CD4-positive, alpha-beta T cell treated with Interleukin-2 at 100 ng/mL for 4 hours (primary cell): Measurements from ENCODE around the gene MANF.
"Not testable (repeated sequence)": the region's sequence is repeated elsewhere in the genome, so short reads cannot be mapped to it uniquely, and the experiment has no call there.

Experiments used
- DNase-seq: peaks from one replicate; pipeline ENCODE4 v3.0.0-alpha.2; 2020; ENCODE audit warnings: low spot score

The MANF gene

GRCh38 chr3:51384726-51385473 lies at the start of gene MANF:
MANF (plus strand) TSS chr3:51385291; CDS start chr3:51385343, 52 bp downstream.
- peak; percentile 98 for DNase-seq

DNA sequence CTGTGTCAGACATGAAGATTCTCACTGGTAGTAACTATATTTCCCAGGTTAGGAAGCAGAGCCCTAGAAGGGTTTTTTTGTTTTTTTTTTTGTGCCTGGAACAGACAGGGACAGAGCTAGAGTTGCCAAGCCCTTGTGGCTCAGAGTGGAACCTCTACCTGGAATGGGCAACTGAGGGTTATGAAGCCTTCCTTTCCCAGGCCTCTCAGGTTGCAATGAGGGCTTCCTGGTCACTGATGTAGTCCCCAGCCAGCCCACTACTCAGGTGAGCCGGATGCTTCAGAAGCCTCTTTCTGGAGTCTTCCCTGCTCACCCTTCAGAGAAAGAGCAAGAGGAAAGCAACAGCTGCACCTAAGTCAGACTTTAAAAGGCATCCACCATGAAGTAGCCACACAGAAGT lies 48.8 kb upstream of the MANF start:
- DNase-seq: no peak

DNA sequence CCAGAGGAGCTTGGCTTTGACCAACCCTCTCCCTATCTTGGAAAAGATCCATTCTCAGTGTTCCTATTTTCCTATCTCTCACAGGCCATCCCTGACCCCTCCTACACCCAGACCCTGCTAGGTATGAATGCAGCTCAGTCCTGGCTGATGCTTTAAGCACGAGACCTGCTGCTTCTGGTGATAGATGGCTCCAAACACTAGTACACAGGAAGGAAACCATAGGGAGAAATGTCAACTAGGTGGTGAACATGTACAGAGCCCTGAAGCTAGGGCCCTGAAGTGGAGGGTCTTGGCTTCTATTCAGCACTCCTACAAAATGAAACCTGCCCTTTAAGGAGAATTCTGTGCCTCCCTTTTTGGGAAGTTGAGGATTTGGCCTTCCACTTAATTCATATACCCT lies 47.4 kb upstream of the MANF start:
- no peak for DNase-seq

GRCh38 chr3:51338632-51339031 lies 46.5 kb upstream of the MANF start:
- DNase-seq: no peak

- DNase-seq: no peak
Observed at GRCh38 chr3:51340013-51340829, 44.9 kb upstream of the MANF start.

GRCh38 chr3:51340989-51341636 lies 44.0 kb upstream of the MANF start:
- no peak for DNase-seq

- no peak for DNase-seq
Observed at GRCh38 chr3:51343918-51344687, 41.0 kb upstream of the MANF start.

GRCh38 chr3:51350751-51351150 lies 34.3 kb upstream of the MANF start:
- DNase-seq: no peak

GRCh38 chr3:51353131-51353530 lies 32.0 kb upstream of the MANF start:
- DNase-seq: no peak

DNA sequence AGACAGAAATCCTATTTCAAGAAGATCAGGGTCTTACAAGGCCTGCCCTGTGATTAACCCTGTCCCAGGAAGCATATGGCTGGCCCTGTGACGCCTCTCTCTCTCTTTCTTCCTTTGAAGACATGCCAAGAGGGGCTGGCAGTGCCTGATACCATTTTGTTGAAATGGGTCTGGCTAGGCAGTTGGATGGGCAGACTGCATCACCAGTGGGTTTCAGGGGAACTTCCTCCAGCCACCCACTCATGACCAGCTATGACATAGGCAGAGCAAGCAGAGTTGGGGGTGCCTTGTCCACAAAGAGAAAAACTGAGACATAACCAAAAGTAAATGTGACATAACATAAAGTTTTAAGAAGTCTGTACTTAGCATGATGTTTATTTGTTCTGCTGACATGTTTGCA lies 31.4 kb upstream of the MANF start:
- DNase-seq: no peak

DNA sequence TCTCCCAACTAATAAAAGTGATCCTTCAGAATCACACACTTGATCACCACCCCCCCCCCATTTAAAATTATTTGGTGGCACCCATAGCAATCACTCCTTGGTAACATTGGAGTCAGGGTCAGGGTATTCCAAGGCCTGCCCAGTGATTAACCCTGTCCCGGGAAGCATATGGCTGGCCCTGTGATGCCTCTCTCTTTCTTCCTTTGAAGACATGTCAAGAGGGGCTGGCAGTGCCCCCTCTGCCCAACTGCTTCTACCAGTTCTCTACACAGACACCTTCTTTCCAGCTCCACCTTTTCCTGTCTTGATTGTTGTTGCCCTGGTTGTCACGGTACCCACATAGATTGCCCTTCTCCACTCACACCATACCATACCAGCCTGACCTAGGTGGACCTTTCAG lies 30.9 kb upstream of the MANF start:
- DNase-seq: no peak

GRCh38 chr3:51354731-51355615 lies 30.1 kb upstream of the MANF start:
- no peak for DNase-seq

- no peak for DNase-seq
Observed at GRCh38 chr3:51355891-51356578, 29.1 kb upstream of the MANF start.

DNA sequence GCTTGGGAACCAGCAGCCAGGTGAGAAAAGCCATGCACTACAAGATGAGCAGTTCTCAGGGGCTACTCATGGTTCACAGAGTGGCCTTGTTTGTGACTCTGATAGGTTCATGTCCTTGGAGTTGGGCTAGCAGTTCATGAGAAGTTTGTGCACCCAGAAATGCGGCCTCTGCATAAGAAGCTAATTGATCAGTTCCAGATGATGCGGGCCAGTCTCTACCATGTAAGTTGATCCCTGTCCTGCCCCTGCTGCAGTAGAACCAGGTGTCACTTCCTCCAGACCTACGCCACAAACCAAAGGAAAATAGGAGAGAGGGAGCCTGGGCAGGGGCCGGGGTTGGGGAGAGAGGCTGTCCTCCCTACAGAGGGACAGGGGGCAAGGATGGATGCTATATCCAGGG lies 27.2 kb upstream of the MANF start:
- no peak for DNase-seq

DNA sequence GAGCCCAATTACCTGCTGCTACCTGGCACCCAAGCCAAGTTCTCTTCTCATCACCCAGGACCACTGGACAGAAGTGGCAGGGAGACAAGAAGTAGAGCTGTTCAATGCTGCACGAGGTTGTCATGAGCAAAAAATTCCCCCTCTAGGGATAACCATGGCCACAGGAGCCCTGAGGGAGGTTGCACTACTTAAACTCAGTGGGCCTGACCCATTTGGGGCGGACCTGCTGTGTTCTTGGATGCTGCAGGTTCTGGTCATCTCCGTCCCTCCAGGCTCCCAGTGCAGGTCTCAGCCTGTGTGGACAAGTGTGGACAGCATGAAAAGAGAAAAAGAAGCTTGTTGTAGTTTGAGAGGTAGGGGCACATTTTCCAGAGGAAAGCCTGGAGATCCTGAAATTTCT lies 26.1 kb upstream of the MANF start:
- DNase-seq: no peak

GRCh38 chr3:51360806-51361205 lies 24.3 kb upstream of the MANF start:
- DNase-seq: no peak

GRCh38 chr3:51361746-51362145 lies 23.3 kb upstream of the MANF start:
- DNase-seq: no peak

- DNase-seq: no peak
Observed at GRCh38 chr3:51362476-51362875, 22.6 kb upstream of the MANF start.

DNA sequence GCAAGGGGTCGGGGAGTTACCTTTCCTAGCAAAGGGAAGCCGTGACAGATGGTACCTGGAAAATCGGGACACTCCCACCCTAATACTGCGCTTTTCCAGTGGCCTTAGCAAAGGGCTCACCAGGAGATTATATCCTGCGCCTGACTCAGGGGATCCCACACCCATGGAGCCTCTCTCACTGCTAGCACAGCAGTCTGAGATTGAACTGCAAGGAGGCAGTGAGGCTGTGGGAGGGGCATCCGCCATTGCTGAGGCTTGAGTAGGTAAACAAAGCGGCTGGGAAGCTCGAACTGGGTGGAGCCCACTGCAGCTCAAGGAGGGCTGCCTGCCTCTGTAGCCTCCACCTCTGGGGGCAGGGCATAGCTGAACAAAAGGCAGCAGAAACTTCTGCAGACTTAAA lies 16.8 kb upstream of the MANF start:
- not testable (repeated sequence) for DNase-seq

DNA sequence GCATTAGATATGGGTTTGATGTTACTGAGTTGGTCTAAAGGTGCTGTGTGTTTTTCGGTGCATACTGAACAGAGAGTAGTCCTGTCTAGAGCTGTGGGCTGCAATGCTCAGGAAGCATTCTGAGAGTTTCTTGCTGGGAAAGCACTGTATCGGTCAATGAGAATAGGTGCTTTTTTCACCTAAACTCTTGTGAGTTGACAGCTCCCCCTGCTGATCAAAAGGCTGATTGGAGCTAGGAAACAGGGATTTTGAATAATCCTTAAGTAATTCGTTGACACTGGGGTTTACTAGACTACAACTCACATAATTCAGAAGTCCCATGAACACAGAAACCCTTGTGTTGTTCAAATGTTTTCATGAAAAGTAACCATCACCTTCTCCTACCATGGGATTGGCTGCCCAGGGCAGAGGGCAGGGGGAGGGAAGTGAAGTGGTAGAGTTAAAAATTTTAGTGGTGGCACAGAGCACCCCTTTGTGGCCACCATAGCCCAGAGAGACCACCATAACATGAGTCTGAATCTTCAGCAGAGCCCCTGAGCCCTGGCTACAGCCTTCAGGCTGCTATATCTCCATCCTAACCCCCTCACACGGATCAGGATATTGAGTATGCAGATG lies 13.0 kb upstream of the MANF start:
- peak; percentile 68 for DNase-seq
